Keratinocyte (primary cell): ENCODE results near the gene ATP6V1C2. TPM values are rescaled to one million over a fixed set of nuclear protein-coding genes. Genes with fewer than 3 reads are reported as not detected.

ENCODE experiments used
- DNase-seq: peaks from one replicate; pipeline ENCODE4 v3.0.0-alpha.2; 2011; ENCODE audit warnings: low read depth, missing footprints, low spot score
- FAIRE-seq: peaks from 2 replicates; lab custom pipeline; 2011; peaks lifted over from hg19 to GRCh38; lab: Jason Lieb, UNC
- H2AFZ ChIP-seq: 2 replicates; pipeline ENCODE4 v1.6.0; 2012; ENCODE audit warnings: low read length, control low read depth, inconsistent platforms; ENCODE audit not compliant: control insufficient read depth
- H3K27ac ChIP-seq: 2 replicates; pipeline ENCODE4 v1.5.1; 2011; ENCODE audit warnings: low read length; ENCODE audit not compliant: control insufficient read depth, insufficient read depth
- H3K27me3 ChIP-seq: 3 replicates; pipeline ENCODE4 v1.6.0; 2011; ENCODE audit warnings: low read length; ENCODE audit not compliant: control insufficient read depth, insufficient read depth; ENCODE audit errors: extremely low read depth
- H3K36me3 ChIP-seq, 2 experiments: 2 replicates in 1 of 2; 3 replicates in 1 of 2; pipeline ENCODE4 v1.5.1; 2011; ENCODE audit warnings: low read length in 2 of 2, mild to moderate bottlenecking in 1 of 2; ENCODE audit not compliant: control insufficient read depth in 2 of 2, insufficient read depth in 2 of 2; ENCODE audit errors: extremely low read depth in 1 of 2
- H3K4me1 ChIP-seq: 3 replicates; pipeline ENCODE4 v1.5.1; 2011; ENCODE audit warnings: low read length; ENCODE audit not compliant: control insufficient read depth, insufficient read depth; ENCODE audit errors: extremely low read depth
- H3K4me2 ChIP-seq: 3 replicates; pipeline ENCODE4 v1.6.0; 2011; ENCODE audit warnings: low read depth, low read length; ENCODE audit not compliant: control insufficient read depth, insufficient read depth; ENCODE audit errors: extremely low read depth
- H3K4me3 ChIP-seq, 3 experiments: fragments of 200-600 bp in 1 of 3; sonication (generic) in 1 of 3; 2 replicates in 2 of 3; 3 replicates in 1 of 3; pipeline ENCODE4 v1.5.1; 2011 to 2016; ENCODE audit warnings: low read length in 3 of 3, mild to moderate bottlenecking in 3 of 3, control low read depth in 2 of 3, inconsistent platforms in 1 of 3, low read depth in 1 of 3, mixed read lengths in 1 of 3, mixed run types in 1 of 3, moderate library complexity in 1 of 3; ENCODE audit not compliant: control insufficient read depth in 2 of 3, insufficient read depth in 2 of 3; ENCODE audit errors: extremely low read depth in 1 of 3
- H3K79me2 ChIP-seq: 2 replicates; pipeline ENCODE4 v1.6.0; 2012; ENCODE audit warnings: low read length; ENCODE audit not compliant: control insufficient read depth, insufficient read depth
- H3K9ac ChIP-seq: 3 replicates; pipeline ENCODE4 v1.6.0; 2011; ENCODE audit warnings: low read length; ENCODE audit not compliant: control insufficient read depth, insufficient read depth; ENCODE audit errors: extremely low read depth
- H3K9me1 ChIP-seq: 3 replicates; pipeline ENCODE4 v1.6.0; 2011; ENCODE audit warnings: low read length; ENCODE audit not compliant: control insufficient read depth, insufficient read depth; ENCODE audit errors: extremely low read depth
- H3K9me3 ChIP-seq: 2 replicates; pipeline ENCODE4 v1.5.1; 2012; ENCODE audit warnings: low read depth, low read length; ENCODE audit not compliant: control insufficient read depth
- H4K20me1 ChIP-seq: 3 replicates; pipeline ENCODE4 v1.6.0; 2011; ENCODE audit warnings: low read length; ENCODE audit not compliant: control insufficient read depth, insufficient read depth; ENCODE audit errors: extremely low read depth
- EZH2 ChIP-seq: IDR thresholded peaks from one replicate; pipeline ENCODE4 v1.6.1; 2012; ENCODE audit warnings: inconsistent platforms, mild to moderate bottlenecking, low read length, moderate library complexity
- dilution Hi-C: fragments of 300-500 bp; cut with MboI; formaldehyde crosslinking; loops from one replicate; pipeline ENCODE4 v1.7.0; 2020; ENCODE audit warnings: low sequenced_read_pairs; ENCODE audit not compliant: extremely low pct_ligation_motif_present
- polyA plus RNA-seq, 5 experiments: library from polyadenylated mRNA; depleted of rRNA in 3 of 5; stranded (reverse) in 3 of 5; stranded (forward) in 1 of 5; unstranded in 1 of 5; fragments of >200 nt; gene quantifications; 1 replicate in 1 of 5; 2 replicates in 3 of 5; 3 replicates in 1 of 5; pipeline versions ENCODE4 v1.2.1 to v1.2.3, GENCODE V29; 2011 to 2012; ENCODE audit warnings: missing spikeins in 2 of 5, low read depth in 1 of 5, low replicate concordance in 1 of 5
- TF ChIP-seq, protein P1 (sequence below), 3 experiments: IDR thresholded peaks in 1 of 3; conservative IDR thresholded peaks in 1 of 3; optimal IDR thresholded peaks in 1 of 3; 2 replicates in 2 of 3; 3 replicates in 1 of 3; pipeline versions ENCODE3 to v1.5.1; 2011; ENCODE audit warnings: low read length in 3 of 3, mild to moderate bottlenecking in 3 of 3, moderate library complexity in 2 of 3, control low read depth in 1 of 3, inconsistent platforms in 1 of 3; ENCODE audit not compliant: insufficient read depth in 2 of 3; ENCODE audit errors: extremely low read depth in 1 of 3

The ATP6V1C2 gene
- polyA plus RNA-seq, 1 donor (not counting 4 experiments of a cell fraction or from before 2014, with no cell fraction given): 0.55 TPM

DNA sequence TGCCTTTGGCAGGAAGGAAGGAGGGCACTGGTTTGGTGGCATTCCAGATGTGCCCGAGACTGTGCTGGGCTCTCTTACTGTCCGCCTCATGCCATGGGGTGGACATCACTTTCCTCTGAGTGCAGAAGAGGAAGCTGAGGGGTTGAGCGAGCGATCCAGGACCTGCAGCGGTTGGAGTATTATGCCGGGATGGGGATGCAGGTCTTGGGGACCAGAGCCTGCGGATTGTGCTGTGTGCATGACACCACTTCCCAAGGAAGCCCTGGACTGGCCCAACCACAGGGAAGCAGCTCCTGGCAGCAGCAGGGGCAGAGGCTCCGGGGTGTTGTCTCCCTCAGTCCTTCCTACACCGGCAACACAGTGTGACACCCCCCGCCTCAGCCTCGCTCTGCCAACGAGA, 44.5 kb downstream of the ATP6V1C2 start:
- Histone ChIP-seq H3K9me1 (no peaks in the 10 kb centered on the region), H3K27me3 (peaks cover 10% of the 10 kb centered on the region), H2AFZ (no peak overlapping the region), H3K4me1 (no peaks in the 10 kb centered on the region), H4K20me1 (no peaks in the 10 kb centered on the region), H3K9me3 (no peaks in the 10 kb centered on the region), H3K4me2 (no peak overlapping the region), H3K27ac (no peak overlapping the region), H3K36me3 (no peaks in the 10 kb centered on the region), H3K79me2 (no peaks in the 10 kb centered on the region), H3K4me3 (no peak overlapping the region), H3K9ac (no peak overlapping the region)
- no peak for TF ChIP-seq EZH2
- TF ChIP-seq, protein P1, sequence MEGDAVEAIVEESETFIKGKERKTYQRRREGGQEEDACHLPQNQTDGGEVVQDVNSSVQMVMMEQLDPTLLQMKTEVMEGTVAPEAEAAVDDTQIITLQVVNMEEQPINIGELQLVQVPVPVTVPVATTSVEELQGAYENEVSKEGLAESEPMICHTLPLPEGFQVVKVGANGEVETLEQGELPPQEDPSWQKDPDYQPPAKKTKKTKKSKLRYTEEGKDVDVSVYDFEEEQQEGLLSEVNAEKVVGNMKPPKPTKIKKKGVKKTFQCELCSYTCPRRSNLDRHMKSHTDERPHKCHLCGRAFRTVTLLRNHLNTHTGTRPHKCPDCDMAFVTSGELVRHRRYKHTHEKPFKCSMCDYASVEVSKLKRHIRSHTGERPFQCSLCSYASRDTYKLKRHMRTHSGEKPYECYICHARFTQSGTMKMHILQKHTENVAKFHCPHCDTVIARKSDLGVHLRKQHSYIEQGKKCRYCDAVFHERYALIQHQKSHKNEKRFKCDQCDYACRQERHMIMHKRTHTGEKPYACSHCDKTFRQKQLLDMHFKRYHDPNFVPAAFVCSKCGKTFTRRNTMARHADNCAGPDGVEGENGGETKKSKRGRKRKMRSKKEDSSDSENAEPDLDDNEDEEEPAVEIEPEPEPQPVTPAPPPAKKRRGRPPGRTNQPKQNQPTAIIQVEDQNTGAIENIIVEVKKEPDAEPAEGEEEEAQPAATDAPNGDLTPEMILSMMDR (optimal IDR thresholded peaks at IDR 0.05 in 1 of 3, IDR thresholded peaks at IDR 0.05 in 1 of 3, conservative IDR thresholded peaks at IDR 0.05 in 1 of 3; ENCODE audit: extremely low read depth in 1 of 3, insufficient read depth in 2 of 3, low read length in 3 of 3): no peak
- dilution Hi-C loops: no loop called here
- FAIRE-seq (no peak), DNase-seq (no peak)

DNA sequence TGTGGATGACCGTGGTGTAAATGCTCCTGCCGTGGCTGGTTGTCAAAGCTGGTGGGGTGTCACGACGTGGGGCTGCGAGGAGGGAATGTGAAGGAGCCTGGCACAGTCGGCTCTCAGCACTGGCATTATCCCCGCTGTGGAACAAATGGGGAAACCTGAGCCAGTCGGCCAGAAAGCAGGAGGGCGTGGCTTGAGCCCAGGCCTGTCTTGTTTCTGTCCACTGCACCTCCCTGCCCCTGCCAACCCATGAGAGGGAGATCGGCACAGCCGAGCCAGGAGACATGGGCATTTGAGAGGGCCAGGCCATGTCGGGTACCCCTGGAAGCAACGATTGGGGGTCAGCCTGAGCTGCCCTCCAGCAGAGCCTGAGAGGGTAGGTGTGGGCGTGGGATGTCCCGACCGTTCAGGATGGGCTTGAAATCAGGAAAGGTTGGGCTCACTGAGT, 46.7 kb downstream of the ATP6V1C2 start:
- H4K20me1 ChIP-seq: no peaks in the 10 kb centered on the region
- H3K27ac ChIP-seq: no peak overlapping the region
- H3K4me3 ChIP-seq: no peak overlapping the region
- H2AFZ ChIP-seq: no peak overlapping the region
- TF ChIP-seq, protein P1 (optimal IDR thresholded peaks at IDR 0.05 in 1 of 3, IDR thresholded peaks at IDR 0.05 in 1 of 3, conservative IDR thresholded peaks at IDR 0.05 in 1 of 3; ENCODE audit: extremely low read depth in 1 of 3, insufficient read depth in 2 of 3, low read length in 3 of 3): no peak
- dilution Hi-C loops: no loop called here
- peaks cover 4% of the 10 kb centered on the region for H3K27me3 ChIP-seq
- H3K36me3 ChIP-seq: no peaks in the 10 kb centered on the region
- H3K9me1 ChIP-seq: no peaks in the 10 kb centered on the region
- no peaks in the 10 kb centered on the region for H3K4me1 ChIP-seq
- no peak overlapping the region for H3K4me2 ChIP-seq
- no peaks in the 10 kb centered on the region for H3K79me2 ChIP-seq
- DNase-seq (no peak), FAIRE-seq (no peak)
- no peak overlapping the region for H3K9ac ChIP-seq
- H3K9me3 ChIP-seq: no peaks in the 10 kb centered on the region
